ENCODE measurements around the gene SPG11. TPM values are rescaled to one million over a fixed set of nuclear protein-coding genes. Genes with fewer than 3 reads are reported as not detected.

Gene SPG11
- total and polyA plus RNA-seq, 9 of the 15 experiments (the other 6 are each of a cell fraction or from before 2014, with no cell fraction given), result 23.3 to 71.2 (median 45.6) TPM

DNA sequence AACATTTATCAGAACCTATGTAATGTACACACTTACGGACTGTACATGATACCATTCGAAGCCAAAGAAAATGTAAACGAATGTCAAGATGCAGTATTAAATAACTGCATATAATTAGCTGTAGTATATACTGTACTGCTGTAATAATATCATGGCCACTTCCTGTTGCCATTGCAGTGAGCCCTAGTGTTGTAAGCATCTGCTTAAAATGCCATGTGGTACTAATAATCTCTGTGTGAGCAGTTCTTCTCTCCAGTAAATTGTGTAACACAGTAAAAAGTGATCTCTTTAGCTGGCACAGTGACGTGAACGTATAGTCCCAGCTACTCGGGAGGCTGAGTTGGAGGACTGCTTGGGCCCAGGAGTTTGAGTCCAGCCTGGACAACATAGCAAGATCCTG is 8.6 kb downstream of the SPG11 start:
- 95% methylated on average over 6 of the region's 6 CpGs for WGBS (ENCODE audit: insufficient coverage, low coverage, missing lambda C conversion rate)
- intact Hi-C loops (cut with micrococcal nuclease), result no loop called here
- CTCF ChIA-PET (ENCODE audit: low intra/inter-chr PET ratio), result no interaction called here

DNA sequence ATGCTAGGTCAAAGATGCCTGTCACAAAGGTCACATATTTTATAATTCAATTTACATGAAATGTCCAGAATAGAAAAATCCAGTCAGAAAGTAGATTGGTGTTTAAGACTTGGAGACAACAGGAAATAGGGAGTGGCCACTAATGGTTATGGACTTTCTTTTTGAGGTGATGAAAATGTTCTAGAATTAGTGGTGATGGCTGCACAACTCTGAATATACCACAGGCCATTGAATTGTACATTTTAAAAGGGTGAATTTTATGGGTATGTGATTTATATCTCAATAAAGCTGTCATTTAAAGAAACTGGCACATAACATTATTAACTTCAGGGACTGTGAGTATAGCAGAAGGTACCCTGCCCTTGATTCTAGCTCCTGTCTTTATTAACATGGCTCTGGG is 15.8 kb downstream of the SPG11 start:
- DNase-seq (ENCODE audit: extremely low read depth in 1 of 4, low spot score in 3 of 4) (no peak), ATAC-seq (no peak), FAIRE-seq (no peak)
- intact Hi-C loops (cut with micrococcal nuclease), result no loop called here
- peaks cover 26% of the 10 kb centered on the region for H3K79me2 ChIP-seq (ENCODE audit: control insufficient read depth, insufficient read depth, low read length)
- H3K9me1 ChIP-seq (ENCODE audit: control insufficient read depth, insufficient read depth, low read length), result no peaks in the 10 kb centered on the region
- no peak overlapping the region for H3K27ac ChIP-seq (ENCODE audit: extremely low read depth, low read depth, low read length)
- POLR2A ChIA-PET, result no interaction called here
- H3K4me2 ChIP-seq (ENCODE audit: insufficient read depth, low read length), result no peak overlapping the region
- BruUV-seq (replicated peaks), result no TSS peak
- H3K27me3 ChIP-seq (ENCODE audit: control insufficient read depth in 2 of 2, insufficient read depth in 2 of 2, low read length in 2 of 2), result no peaks in the 10 kb centered on the region
- H3K4me1 ChIP-seq (replicated peaks in 1 of 2; ENCODE audit: control insufficient read depth in 2 of 2, insufficient read depth in 2 of 2, low read length in 2 of 2), result no peaks in the 10 kb centered on the region; a peak in 2 of 5 replicates
- H2AFZ ChIP-seq (ENCODE audit: low read depth, low read length), result no peak overlapping the region
- H3K4me3 ChIP-seq, result no peak overlapping the region
- no peak overlapping the region for H3K9ac ChIP-seq (ENCODE audit: insufficient read depth in 1 of 2, low read depth in 2 of 2, low read length in 2 of 2)
- H3K36me3 ChIP-seq (ENCODE audit: control insufficient read depth, insufficient read depth, low read length), result peaks cover 65% of the 10 kb centered on the region
- CTCF ChIA-PET (ENCODE audit: low intra/inter-chr PET ratio), result no interaction called here
- in situ Hi-C loops (cut with MboI), result no loop called here
- no peaks in the 10 kb centered on the region for H3K9me3 ChIP-seq (replicated peaks; ENCODE audit: control insufficient read depth, insufficient read depth, low read depth, low read length)
- no peak for TF ChIP-seq TAF9B (IDR thresholded peaks at IDR 0.05; ENCODE audit: partially characterized antibody)
- TF ChIP-seq HEY1 (CRISPR knock-in tag; IDR thresholded peaks at IDR 0.05; ENCODE audit: borderline replicate concordance), result no peak
- TF ChIP-seq SMAD1 (IDR thresholded peaks at IDR 0.05; ENCODE audit: low read depth, low read length, partially characterized antibody), result no peak
- no peak for TF ChIP-seq RBM25 (IDR thresholded peaks at IDR 0.05; ENCODE audit: low read depth, low read length, severe bottlenecking)
- no peak for TF ChIP-seq SIRT6 (IDR thresholded peaks at IDR 0.05; ENCODE audit: low read depth, low read length)
- TF ChIP-seq ZNF165 (CRISPR knock-in tag; IDR thresholded peaks at IDR 0.05; ENCODE audit: borderline replicate concordance), result no peak
- TF ChIP-seq NCOA4 (IDR thresholded peaks at IDR 0.05; ENCODE audit: partially characterized antibody), result no peak
- no peak for TF ChIP-seq CHD2 (IDR thresholded peaks at IDR 0.05; ENCODE audit: low read depth, low read length)
- no peak for TF ChIP-seq ZNF253 (CRISPR knock-in tag; conservative IDR thresholded peaks at IDR 0.05)
- no peak for TF ChIP-seq CAMTA2 (CRISPR knock-in tag; conservative IDR thresholded peaks at IDR 0.05)
- no peak for TF ChIP-seq SLC30A9 (CRISPR knock-in tag; IDR thresholded peaks at IDR 0.05)
- TF ChIP-seq KLF13 (tag; IDR thresholded peaks at IDR 0.05; ENCODE audit: borderline replicate concordance, low read depth), result no peak
- TF ChIP-seq HDAC6 (IDR thresholded peaks at IDR 0.05; ENCODE audit: low read depth, low read length), result no peak
- H4K20me1 ChIP-seq (replicated peaks; ENCODE audit: control insufficient read depth, insufficient read depth, low read length), result no peaks in the 10 kb centered on the region

More for the DNA sequence above, 8.6 kb downstream of the SPG11 start:
- Histone ChIP-seq H3K27ac (ENCODE audit: extremely low read depth, low read depth, low read length) (no peak overlapping the region), H3K9me3 (replicated peaks; ENCODE audit: control insufficient read depth, insufficient read depth, low read depth, low read length) (no peaks in the 10 kb centered on the region), H3K27me3 (ENCODE audit: control insufficient read depth in 2 of 2, insufficient read depth in 2 of 2, low read length in 2 of 2) (no peaks in the 10 kb centered on the region), H3K4me2 (ENCODE audit: insufficient read depth, low read length) (no peak overlapping the region), H2AFZ (ENCODE audit: low read depth, low read length) (no peak overlapping the region), H3K4me3 (no peak overlapping the region), H3K9ac (ENCODE audit: insufficient read depth in 1 of 2, low read depth in 2 of 2, low read length in 2 of 2) (no peak overlapping the region), H4K20me1 (replicated peaks; ENCODE audit: control insufficient read depth, insufficient read depth, low read length) (no peaks in the 10 kb centered on the region), H3K79me2 (ENCODE audit: control insufficient read depth, insufficient read depth, low read length) (no peaks in the 10 kb centered on the region; the same call in 2 of the 3 replicates), H3K4me1 (replicated peaks in 1 of 2; ENCODE audit: control insufficient read depth in 2 of 2, insufficient read depth in 2 of 2, low read length in 2 of 2) (no peaks in the 10 kb centered on the region), H3K36me3 (ENCODE audit: control insufficient read depth, insufficient read depth, low read length) (peaks cover 81% of the 10 kb centered on the region), H3K9me1 (ENCODE audit: control insufficient read depth, insufficient read depth, low read length) (no peaks in the 10 kb centered on the region)
- BruUV-seq (replicated peaks), result no TSS peak
- FAIRE-seq (no peak), DNase-seq (ENCODE audit: extremely low read depth in 1 of 4, low spot score in 3 of 4) (no peak), ATAC-seq (no peak)
- POLR2A ChIA-PET, result no interaction called here
- TF ChIP-seq, protein P1, sequence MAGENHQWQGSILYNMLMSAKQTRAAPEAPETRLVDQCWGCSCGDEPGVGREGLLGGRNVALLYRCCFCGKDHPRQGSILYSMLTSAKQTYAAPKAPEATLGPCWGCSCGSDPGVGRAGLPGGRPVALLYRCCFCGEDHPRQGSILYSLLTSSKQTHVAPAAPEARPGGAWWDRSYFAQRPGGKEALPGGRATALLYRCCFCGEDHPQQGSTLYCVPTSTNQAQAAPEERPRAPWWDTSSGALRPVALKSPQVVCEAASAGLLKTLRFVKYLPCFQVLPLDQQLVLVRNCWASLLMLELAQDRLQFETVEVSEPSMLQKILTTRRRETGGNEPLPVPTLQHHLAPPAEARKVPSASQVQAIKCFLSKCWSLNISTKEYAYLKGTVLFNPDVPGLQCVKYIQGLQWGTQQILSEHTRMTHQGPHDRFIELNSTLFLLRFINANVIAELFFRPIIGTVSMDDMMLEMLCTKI (IDR thresholded peaks at IDR 0.05; ENCODE audit: partially characterized antibody), result no peak
- in situ Hi-C loops (cut with MboI), result no loop called here

Measured in K562 (cell line).